Uterine smooth muscle cell (primary cell): ENCODE measurements around the gene DYNLRB1. TPM values are rescaled to one million over a fixed set of nuclear protein-coding genes. Genes with fewer than 3 reads are reported as not detected.

Experiments used
- total RNA-seq: library from RNA; depleted of rRNA; stranded (reverse); fragments of >200 nt; gene quantifications from 2 replicates; pipeline ENCODE4 v1.2.3, GENCODE V29; 2014

The DYNLRB1 gene
- 24.1 and 26.0 TPM in 2 replicates for total RNA-seq

GRCh38 chr20:34516247-34517113 is at the start of gene DYNLRB1:
DYNLRB1 (plus strand) TSS chr20:34516422; CDS start chr20:34516459, 37 bp downstream.

GRCh38 chr20:34558320-34559218 is 42.3 kb downstream of the DYNLRB1 start, which contains the start of gene MAP1LC3A:
MAP1LC3A (plus strand) TSS chr20:34558718; CDS start chr20:34558869, 151 bp downstream.

Other genes with a start within 250 kb of the DYNLRB1 start
- gene AHCY, start 213.1 kb upstream of the DYNLRB1 start, total RNA-seq, result 86.6 and 115 TPM in 2 replicates
- 84.3 and 117 TPM in 2 replicates for gene ITCH, start 153.1 kb upstream of the DYNLRB1 start, total RNA-seq
- gene MAP1LC3A, start 42.3 kb downstream of the DYNLRB1 start, total RNA-seq, result 6.5 and 22.2 TPM in 2 replicates
- 6.4 and 8.2 TPM in 2 replicates for gene PIGU, start 160.7 kb downstream of the DYNLRB1 start, total RNA-seq
- 1.3 and 1.4 TPM in 2 replicates for gene TP53INP2, start 187.9 kb downstream of the DYNLRB1 start, total RNA-seq